GM19099 (cell line): Measurements from ENCODE around the gene PIAS4.

Source experiments
- POLR2A ChIP-seq: IDR thresholded peaks from 3 replicates; pipeline ENCODE4 v1.6.1; 2011; ENCODE audit warnings: low read depth; ENCODE audit not compliant: insufficient read length; ENCODE audit errors: extremely low read depth

The PIAS4 gene

DNA sequence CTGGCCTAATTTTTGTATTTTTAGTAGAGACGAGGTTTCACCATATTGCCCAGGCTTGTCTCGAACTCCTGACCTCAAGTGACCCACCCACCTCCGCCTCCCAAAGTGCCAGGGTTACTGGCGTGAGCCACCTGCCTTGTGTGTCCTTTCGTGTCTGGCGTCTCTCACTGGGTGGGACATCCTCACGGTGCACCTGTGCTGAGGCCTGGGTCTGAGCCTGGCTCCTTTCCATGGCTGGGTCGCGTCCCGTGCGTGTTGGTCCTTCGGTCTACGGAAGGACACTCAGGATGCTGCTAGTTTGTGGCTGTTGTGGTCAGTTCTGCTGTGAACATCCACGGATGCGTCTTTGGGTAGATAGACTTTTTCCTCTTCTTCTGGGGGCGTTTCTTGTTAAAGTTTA is 19.6 kb downstream of the PIAS4 start:
- no peak for TF ChIP-seq POLR2A

DNA sequence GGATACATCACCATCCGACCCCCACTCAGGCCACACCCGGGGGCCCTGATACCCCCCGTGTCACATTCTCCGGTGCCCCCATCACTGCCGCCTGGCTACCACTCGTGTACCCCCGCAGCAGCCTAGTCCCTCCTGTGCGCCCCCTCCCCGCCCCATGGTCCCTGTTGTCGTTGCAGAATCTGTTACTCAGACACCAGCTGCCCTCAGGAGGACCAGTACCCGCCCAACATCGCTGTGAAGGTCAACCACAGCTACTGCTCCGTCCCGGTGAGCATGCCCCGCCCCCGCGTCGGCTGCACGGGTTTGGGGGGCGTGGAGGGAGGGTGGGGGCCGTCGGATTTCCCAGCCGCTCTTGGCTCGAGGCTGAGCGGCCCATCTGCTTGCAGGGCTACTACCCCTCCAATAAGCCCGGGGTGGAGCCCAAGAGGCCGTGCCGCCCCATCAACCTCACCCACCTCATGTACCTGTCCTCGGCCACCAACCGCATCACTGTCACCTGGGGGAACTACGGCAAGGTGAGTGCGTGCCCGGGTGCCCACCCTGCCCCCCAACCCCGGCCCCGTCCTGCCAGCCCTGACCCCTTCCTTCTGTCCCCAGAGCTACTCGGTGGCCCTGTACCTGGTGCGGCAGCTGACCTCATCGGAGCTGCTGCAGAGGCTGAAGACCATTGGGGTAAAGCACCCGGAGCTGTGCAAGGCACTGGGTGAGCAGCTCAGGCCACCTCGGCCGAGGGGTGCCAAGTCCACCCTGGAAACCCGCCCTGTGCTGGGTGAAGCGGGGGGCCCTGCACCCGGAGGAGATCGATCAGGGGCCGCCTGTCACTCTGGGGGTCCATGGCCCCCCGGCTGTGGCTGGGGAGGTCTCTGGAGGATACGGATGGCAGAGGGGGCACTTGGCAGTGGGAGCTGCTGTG is 21.1 kb downstream of the PIAS4 start:
- no peak for TF ChIP-seq POLR2A

DNA sequence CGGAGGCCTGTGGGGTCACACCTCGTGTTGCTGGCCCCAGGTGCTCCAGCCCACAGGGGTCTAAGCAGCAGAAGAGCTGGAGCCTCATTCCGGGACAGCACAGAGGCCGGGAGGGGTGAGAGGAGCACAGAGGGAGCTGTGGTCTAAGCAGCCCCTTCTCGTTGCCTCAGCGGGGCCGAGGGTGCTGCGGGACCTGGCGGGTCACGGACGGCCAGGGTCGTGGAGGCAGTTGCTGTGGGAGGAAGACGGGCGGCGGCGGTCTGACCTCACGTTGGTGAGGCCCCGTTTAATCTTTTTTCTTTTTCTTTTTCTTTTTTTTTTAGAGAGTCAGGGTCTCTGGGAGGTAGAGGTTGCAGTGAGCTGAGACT is 21.7 kb downstream of the PIAS4 start:
- no peak for TF ChIP-seq POLR2A

DNA sequence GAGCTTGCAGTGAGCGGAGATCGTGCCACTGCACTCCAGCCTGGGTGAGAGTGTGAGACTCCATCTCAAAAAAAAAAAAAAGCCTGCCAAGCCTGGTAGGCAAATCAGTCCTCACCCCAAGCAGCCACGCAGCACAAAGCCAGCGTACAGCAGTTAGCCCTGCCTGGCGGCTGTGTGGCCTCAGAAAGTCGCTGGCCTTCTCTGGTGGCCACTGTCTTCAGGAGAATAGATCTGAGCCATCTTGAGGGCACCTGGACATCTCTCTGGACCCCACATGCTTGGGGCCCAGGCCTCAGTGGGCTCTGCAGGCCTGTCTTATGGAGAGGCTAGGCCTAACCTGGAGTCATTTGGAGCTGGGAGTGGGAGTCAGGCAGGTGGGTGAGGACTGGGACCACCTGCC is 23.0 kb downstream of the PIAS4 start:
- TF ChIP-seq POLR2A: no peak

DNA sequence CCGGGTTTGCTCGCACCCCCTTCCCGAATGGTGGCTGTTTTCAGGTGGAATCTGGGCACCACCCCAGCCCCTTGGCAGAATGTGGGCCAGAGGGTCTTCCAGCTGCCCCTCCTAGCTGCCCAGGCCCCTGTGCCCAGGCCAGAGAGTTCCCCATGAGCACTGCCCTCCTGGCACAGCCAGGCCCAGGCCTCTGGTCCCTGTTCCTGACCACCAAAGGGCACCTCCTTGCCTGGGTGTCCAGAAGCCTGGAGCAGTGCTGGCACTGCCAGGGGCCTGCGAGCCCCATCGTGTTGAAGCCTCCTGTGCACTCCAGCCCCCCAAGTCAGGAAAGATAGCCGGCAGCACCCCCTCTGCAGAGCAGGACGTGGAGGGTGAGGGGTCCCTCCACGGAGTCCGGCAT is 23.4 kb downstream of the PIAS4 start:
- TF ChIP-seq POLR2A: no peak

DNA sequence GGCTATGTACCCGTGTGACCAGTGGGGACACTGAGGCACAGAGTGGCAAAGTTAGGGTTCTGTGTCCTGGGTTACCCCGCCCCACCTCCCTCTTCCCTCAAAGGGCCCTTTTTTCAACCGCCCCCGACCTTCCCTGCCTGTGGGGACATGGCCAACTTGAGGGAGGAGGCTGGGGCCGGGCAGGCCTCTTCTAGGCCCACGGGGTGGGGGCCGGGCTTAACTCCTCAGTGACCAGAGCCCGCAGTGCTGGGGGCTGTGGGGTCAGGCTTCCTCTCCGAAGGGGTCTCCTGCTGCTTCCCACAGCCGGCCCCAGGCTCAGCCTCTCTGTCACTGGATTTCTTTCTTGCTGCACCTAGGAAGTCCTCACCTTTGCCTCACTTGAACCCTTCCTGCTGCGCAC is 23.9 kb downstream of the PIAS4 start:
- TF ChIP-seq POLR2A: no peak

DNA sequence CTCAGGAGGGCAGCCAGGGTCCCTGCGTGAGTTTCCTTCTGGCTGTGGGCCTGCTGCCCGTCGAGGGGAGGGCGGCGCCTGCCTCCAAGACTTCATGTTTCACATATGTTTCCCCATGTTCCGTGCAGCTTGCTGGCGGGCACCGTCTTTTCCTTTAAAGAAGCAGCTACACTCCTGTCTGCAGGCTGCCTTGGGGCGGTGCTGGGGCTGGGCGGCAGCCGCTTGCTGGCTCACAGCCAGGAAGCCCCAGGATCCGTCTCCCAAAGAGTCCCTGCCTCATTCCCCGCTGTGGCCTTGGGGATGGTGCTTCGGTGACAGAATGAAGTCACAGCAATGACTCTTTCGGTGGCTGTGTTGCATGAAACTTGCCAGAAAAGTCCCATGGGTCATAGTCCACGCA is 24.9 kb downstream of the PIAS4 start:
- no peak for TF ChIP-seq POLR2A

DNA sequence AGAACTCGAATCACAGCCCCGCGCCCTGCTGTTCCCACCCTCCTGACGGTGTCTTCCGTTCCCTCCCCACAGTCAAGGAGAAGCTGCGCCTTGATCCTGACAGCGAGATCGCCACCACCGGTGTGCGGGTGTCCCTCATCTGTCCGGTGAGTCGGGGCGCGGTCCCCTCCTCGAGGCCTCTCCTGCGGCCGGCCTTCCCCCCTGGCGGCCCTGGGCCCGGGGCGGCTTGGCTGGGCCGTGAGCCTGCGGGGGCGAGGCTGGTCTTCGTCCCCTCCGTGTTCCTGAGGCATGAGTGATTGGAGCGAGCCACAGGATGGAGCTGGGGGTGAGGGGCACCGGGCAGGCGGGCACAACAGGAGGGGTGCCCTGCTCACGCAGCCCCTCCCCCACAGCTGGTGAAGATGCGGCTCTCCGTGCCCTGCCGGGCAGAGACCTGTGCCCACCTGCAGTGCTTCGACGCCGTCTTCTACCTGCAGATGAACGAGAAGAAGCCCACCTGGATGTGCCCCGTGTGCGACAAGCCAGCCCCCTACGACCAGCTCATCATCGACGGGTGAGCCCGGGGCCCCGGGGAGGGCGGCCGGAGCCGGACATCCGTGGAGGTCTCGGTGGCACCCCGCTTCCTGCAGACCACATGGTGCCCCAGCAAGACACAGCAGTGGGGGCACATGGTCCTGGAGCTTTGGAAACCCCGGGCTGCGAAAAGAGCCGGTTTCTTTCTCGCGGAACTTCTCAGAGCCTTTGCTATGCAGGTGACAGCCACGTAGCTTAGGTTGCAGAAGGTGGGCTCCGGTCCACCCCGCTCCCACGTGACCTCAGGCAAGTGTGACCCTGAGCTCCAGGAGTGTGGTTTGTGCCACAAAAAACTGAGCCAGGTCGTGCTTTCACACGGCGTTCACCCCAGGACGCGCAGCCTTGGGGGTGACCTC is 25.8 kb downstream of the PIAS4 start:
- TF ChIP-seq POLR2A: no peak

DNA sequence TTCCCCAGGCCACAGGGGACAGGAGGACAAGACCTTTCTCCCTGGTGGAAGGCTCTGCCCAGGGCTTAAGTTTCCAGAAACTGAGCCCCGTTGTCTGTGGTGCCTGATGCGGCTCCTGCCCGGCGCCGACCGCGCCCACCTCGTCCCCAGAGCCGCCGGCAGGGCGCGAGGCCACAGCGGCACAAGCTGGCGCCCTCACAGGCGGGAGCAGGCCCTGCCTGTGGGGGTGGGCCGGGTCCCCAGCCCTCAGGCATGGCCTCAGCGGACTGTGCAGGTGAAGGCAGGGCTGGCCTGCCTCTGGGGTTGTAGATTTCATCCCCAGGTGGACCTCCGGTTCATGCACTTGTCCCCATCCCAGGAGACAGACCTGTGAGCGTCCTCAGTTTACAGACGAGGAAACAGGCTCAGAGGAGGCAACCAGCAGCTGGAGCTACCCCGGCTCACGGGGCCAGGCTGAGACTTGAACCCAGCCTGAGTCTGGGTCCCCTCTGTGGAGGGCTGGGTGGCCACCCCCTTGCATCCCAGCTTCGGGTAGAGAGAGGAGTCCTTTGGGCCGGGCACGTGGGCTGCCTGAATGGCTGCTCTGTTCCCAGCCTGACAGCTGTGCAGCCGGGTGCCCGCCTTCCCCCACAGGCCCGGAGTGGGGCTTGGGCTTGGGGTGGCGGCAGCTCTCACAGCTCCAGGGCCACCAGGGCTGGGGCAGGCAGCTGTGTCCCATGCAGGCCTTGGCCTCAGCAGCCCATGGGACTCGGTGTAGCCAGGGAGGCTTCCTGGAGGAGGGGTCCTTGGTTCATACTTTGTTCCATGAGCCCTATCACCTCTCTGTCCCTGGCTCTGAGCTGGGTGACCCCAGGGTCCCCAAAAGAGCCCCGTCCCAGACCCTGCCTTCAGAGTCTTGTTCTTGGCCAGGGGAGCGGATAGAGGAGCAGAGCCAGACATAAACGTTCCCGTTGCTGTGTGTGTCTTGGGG is 26.8 kb downstream of the PIAS4 start:
- no peak for TF ChIP-seq POLR2A

DNA sequence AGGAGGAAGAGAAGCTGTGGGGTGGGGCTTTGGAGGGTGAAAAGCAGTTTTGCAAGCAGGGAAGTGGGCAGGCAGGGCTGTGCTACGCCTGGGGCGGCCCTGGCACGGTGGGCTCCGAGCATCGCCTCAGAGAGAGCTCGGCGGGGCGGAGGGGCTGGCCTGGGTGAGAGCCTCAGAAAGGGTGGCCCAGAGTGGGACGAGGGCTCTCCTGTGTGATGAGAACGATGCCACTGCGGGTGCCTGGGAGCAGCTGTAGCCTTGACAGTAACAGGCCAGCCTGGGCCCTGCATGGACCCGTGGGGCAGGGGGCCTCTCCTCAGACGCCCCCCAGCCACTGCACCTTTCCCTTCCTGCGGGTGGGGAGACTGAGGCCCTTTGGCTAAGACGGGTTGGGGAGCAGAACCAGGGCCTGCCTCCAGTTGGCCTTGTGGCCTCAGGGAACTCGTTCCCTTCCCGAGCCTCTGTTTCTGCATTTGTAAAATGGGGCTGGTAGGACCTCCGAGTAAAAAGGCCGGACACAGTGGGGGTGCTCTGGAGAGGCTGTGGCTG is 27.6 kb downstream of the PIAS4 start:
- TF ChIP-seq POLR2A: no peak

DNA sequence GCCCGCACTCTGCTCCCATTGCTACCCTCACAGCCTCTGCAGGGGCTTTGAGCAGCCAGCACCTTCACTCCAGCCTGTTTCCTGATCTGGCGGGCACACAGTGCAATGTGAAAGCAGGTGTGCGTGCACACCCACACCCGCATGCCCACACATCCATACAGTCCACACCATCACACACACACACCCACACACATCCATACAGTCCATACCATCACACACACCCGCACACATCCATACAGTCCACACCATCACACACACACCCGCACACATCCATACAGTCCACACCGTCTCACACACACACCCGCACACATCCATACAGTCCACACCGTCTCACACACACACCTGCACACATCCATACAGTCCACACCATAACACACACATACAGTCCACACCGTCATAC is 28.0 kb downstream of the PIAS4 start:
- TF ChIP-seq POLR2A: no peak

DNA sequence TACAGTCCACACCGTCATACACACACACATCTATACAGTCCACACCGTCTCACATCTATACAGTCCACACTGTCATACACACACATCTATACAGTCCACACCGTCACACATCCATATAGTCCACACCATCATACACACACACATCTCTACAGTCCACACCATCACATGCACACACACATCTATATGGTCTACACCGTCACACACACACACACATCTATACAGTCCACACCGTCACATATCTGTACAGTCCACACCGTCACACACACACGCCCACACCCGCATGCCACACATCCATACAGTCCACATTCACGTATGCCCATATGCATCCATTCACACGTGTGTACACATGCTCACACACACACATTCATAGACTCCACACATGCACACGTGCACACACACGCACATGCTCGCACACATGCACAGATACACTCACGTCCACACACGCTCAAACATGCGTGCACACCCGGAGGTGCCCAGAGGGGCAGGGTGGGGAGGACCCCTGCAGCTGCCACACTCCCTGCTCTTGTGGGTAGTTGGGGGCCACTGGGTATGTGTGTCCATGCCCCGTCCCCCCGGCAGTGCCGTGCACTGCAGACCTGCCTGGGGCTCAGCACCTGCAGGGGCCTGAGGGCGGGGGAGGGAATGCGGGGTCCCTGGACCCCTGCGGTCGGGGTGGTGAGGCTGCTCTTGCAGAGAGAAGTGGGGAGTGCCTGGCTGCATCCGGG is 29.2 kb downstream of the PIAS4 start:
- no peak for TF ChIP-seq POLR2A

DNA sequence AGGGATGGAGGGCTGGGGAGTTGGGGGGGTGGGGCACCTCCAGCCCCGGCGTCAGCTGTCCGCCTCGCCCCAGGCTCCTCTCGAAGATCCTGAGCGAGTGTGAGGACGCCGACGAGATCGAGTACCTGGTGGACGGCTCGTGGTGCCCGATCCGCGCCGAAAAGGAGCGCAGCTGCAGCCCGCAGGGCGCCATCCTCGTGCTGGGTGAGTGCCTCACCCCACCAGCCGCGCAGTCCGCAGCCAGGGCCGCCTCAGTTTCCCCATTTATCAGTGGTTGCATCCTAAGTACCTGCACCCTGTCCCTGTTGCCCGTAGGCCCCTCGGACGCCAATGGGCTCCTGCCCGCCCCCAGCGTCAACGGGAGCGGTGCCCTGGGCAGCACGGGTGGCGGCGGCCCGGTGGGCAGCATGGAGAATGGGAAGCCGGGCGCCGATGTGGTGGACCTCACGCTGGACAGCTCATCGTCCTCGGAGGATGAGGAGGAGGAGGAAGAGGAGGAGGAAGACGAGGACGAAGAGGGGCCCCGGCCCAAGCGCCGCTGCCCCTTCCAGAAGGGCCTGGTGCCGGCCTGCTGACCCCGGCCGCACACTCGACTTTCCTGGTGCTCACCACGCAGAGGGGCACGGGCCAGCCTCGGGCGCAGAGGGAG is 29.9 kb downstream of the PIAS4 start:
- no peak for TF ChIP-seq POLR2A
